B cell (primary cell): ENCODE results near the gene NUP214.

Experiments used
- EZH2 ChIP-seq: IDR thresholded peaks from 2 replicates; pipeline ENCODE4 v1.6.1; 2012; ENCODE audit warnings: borderline replicate concordance, low read depth, mild to moderate bottlenecking, moderate library complexity, low read length; ENCODE audit not compliant: insufficient read depth, poor library complexity, severe bottlenecking
- TF ChIP-seq, protein P1 (sequence below): fragments of 200-600 bp; IDR thresholded peaks from one replicate; pipeline ENCODE4 v1.8.0; 2022; ENCODE audit warnings: antibody characterized with exemption, mild to moderate bottlenecking

DNA sequence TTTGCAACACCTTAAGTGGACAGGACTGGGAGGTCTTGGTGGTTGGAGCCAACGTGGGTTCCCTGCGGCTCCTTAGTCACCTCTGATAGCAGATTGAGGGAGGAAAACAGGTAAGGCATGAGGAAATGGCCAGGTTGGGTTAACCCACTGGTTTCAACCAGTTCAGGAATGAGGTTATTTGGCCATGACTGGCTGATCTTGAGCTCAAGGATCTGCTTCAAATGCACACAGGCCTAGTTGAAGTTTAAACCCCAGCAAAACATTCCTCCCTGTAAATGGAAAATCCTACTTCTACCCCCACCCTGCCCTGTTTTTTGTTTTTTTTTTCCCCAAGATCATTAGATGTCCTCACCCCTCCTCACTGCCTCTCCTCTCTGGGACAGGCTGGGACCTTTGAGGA, 3.2 kb upstream of the NUP214 start:
- TF ChIP-seq, protein P1, sequence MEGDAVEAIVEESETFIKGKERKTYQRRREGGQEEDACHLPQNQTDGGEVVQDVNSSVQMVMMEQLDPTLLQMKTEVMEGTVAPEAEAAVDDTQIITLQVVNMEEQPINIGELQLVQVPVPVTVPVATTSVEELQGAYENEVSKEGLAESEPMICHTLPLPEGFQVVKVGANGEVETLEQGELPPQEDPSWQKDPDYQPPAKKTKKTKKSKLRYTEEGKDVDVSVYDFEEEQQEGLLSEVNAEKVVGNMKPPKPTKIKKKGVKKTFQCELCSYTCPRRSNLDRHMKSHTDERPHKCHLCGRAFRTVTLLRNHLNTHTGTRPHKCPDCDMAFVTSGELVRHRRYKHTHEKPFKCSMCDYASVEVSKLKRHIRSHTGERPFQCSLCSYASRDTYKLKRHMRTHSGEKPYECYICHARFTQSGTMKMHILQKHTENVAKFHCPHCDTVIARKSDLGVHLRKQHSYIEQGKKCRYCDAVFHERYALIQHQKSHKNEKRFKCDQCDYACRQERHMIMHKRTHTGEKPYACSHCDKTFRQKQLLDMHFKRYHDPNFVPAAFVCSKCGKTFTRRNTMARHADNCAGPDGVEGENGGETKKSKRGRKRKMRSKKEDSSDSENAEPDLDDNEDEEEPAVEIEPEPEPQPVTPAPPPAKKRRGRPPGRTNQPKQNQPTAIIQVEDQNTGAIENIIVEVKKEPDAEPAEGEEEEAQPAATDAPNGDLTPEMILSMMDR: no peak
- no peak for TF ChIP-seq EZH2
